Neutrophil (primary cell): ENCODE measurements around the gene M1AP.

Experiments
- H3K27ac ChIP-seq: fragments of 200-600 bp; sonication (generic); 2 replicates; pipeline ENCODE4 v1.5.1; 2016; ENCODE audit warnings: mild to moderate bottlenecking, moderate library complexity
- H3K27me3 ChIP-seq: fragments of 200-600 bp; sonication (generic); 2 replicates; pipeline ENCODE4 v1.6.0; 2016; ENCODE audit warnings: mild to moderate bottlenecking
- H3K36me3 ChIP-seq: fragments of 200-600 bp; sonication (generic); 2 replicates; pipeline ENCODE4 v1.5.1; 2017
- H3K4me1 ChIP-seq, 2 experiments: fragments of 200-600 bp in 1 of 2; sonication (generic) in 1 of 2; 1 replicate in 1 of 2; 2 replicates in 1 of 2; pipeline versions ENCODE4 v1.5.1 to v1.6.1; 2013 to 2016; ENCODE audit warnings: low read depth in 1 of 2, low read length in 1 of 2, mild to moderate bottlenecking in 1 of 2, moderate library complexity in 1 of 2; ENCODE audit not compliant: control insufficient read depth in 1 of 2, insufficient read depth in 1 of 2
- H3K4me3 ChIP-seq, 2 experiments: fragments of 200-600 bp in 1 of 2; sonication (generic) in 1 of 2; 1 replicate in 1 of 2; 2 replicates in 1 of 2; pipeline ENCODE4 v1.5.1; 2013 to 2016; ENCODE audit warnings: low read depth in 1 of 2, low read length in 1 of 2, mild to moderate bottlenecking in 1 of 2, moderate library complexity in 1 of 2
- H3K9me3 ChIP-seq: fragments of 200-600 bp; sonication (generic); 2 replicates; pipeline ENCODE4 v1.5.1; 2016
- TF ChIP-seq, protein P1 (sequence below): fragments of 200-600 bp; sonication (generic); IDR thresholded peaks from 2 replicates; pipeline ENCODE4 v1.5.1; 2016; ENCODE audit warnings: antibody characterized with exemption

M1AP gene, protein sequence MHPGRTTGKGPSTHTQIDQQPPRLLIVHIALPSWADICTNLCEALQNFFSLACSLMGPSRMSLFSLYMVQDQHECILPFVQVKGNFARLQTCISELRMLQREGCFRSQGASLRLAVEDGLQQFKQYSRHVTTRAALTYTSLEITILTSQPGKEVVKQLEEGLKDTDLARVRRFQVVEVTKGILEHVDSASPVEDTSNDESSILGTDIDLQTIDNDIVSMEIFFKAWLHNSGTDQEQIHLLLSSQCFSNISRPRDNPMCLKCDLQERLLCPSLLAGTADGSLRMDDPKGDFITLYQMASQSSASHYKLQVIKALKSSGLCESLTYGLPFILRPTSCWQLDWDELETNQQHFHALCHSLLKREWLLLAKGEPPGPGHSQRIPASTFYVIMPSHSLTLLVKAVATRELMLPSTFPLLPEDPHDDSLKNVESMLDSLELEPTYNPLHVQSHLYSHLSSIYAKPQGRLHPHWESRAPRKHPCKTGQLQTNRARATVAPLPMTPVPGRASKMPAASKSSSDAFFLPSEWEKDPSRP

GRCh38 chr2:74648009-74648443 lies at the start of gene M1AP:
Gene M1AP, minus strand, starts transcription at chr2:74648330. Its CDS starts 8,055 bp downstream, at chr2:74640275.
- Histone ChIP-seq H3K4me3 (no peak within 1 kb of the TSS), H3K27ac (no peak within 1 kb of the TSS), H3K27me3 (peaks cover 85% of the 10 kb centered on the region), H3K9me3 (no peaks in the 10 kb centered on the region), H3K36me3 (no peaks in the 10 kb centered on the region), H3K4me1 (peaks cover 0 to 6% of the 10 kb centered on the region in 2 experiments)
- TF ChIP-seq, protein P1, sequence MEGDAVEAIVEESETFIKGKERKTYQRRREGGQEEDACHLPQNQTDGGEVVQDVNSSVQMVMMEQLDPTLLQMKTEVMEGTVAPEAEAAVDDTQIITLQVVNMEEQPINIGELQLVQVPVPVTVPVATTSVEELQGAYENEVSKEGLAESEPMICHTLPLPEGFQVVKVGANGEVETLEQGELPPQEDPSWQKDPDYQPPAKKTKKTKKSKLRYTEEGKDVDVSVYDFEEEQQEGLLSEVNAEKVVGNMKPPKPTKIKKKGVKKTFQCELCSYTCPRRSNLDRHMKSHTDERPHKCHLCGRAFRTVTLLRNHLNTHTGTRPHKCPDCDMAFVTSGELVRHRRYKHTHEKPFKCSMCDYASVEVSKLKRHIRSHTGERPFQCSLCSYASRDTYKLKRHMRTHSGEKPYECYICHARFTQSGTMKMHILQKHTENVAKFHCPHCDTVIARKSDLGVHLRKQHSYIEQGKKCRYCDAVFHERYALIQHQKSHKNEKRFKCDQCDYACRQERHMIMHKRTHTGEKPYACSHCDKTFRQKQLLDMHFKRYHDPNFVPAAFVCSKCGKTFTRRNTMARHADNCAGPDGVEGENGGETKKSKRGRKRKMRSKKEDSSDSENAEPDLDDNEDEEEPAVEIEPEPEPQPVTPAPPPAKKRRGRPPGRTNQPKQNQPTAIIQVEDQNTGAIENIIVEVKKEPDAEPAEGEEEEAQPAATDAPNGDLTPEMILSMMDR, result no peak

- H3K27ac ChIP-seq, result no peak overlapping the region
- H3K9me3 ChIP-seq, result no peaks in the 10 kb centered on the region
- H3K36me3 ChIP-seq, result no peaks in the 10 kb centered on the region
- TF ChIP-seq, protein P1, result no peak
- H3K4me3 ChIP-seq, result no peak overlapping the region
- peaks cover 18 to 22% of the 10 kb centered on the region in 2 experiments for H3K4me1 ChIP-seq
- H3K27me3 ChIP-seq, result peaks cover 20% of the 10 kb centered on the region
Observed at GRCh38 chr2:74696829-74697228, 48.7 kb upstream of the M1AP start.

GRCh38 chr2:74695663-74696062 lies 47.5 kb upstream of the M1AP start:
- no peak overlapping the region for H3K4me3 ChIP-seq
- H3K4me1 ChIP-seq, result peaks cover 18 to 22% of the 10 kb centered on the region in 2 experiments
- no peak overlapping the region for H3K27ac ChIP-seq
- TF ChIP-seq, protein P1, result no peak
- peaks cover 10% of the 10 kb centered on the region for H3K27me3 ChIP-seq
- H3K9me3 ChIP-seq, result no peaks in the 10 kb centered on the region
- H3K36me3 ChIP-seq, result no peaks in the 10 kb centered on the region

DNA sequence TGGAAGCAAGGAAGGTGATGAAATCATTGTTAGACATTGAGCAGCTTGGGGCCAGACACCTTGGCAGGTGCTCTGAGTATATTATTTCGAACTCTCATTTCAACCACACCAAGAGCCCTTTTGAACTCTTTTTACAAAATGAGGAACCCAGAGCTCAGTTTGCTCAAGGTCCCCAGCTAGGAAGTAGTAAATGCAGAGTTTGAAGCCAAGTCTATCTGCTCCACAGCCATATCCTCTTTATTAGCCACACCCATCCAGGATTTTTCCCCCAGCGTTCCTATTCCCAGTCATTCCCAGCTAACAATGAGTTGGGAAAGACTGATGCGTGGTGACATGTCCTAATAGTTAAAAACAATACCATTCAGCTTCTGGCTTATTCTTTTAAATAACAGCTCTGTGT lies 46.2 kb upstream of the M1AP start:
- no peak overlapping the region for H3K4me3 ChIP-seq
- peak overlapping the region; percentile 45 for H3K27ac ChIP-seq
- TF ChIP-seq, protein P1, result no peak
- H3K27me3 ChIP-seq, result peaks cover 13% of the 10 kb centered on the region
- no peaks in the 10 kb centered on the region for H3K9me3 ChIP-seq
- H3K4me1 ChIP-seq, result peaks cover 18 to 22% of the 10 kb centered on the region in 2 experiments
- no peaks in the 10 kb centered on the region for H3K36me3 ChIP-seq

- Histone ChIP-seq H3K36me3 (no peaks in the 10 kb centered on the region), H3K9me3 (no peaks in the 10 kb centered on the region), H3K4me1 (peaks cover 18 to 22% of the 10 kb centered on the region in 2 experiments), H3K27me3 (peaks cover 15% of the 10 kb centered on the region), H3K27ac (peak overlapping the region; percentile 45), H3K4me3 (no peak overlapping the region)
- TF ChIP-seq, protein P1, result no peak
Observed at GRCh38 chr2:74693668-74694067, 45.5 kb upstream of the M1AP start.
